Activated CD4-positive, alpha-beta T cell treated with anti-CD3 and anti-CD28 coated beads, Interleukin-2, amount 50 U/mL, for 1 hour (primary cell): Measurements from ENCODE around the gene IQSEC1.

ENCODE experiments used
- DNase-seq: peaks from one replicate; pipeline ENCODE4 v3.0.0-alpha.2; 2020

The IQSEC1 gene

GRCh38 chr3:13073326-13074005, at the start of gene IQSEC1:
Gene IQSEC1 (minus strand): TSS chr3:13073429. CDS start chr3:13073014, 415 bp downstream.
- peak; percentile 64 for DNase-seq

GRCh38 chr3:13122081-13123012, 49.1 kb upstream of the IQSEC1 start:
- no peak for DNase-seq

GRCh38 chr3:13121553-13122001, 48.3 kb upstream of the IQSEC1 start:
- DNase-seq, result no peak

- DNase-seq, result no peak
Observed at GRCh38 chr3:13120928-13121552, 47.8 kb upstream of the IQSEC1 start.

- DNase-seq, result no peak
Observed at GRCh38 chr3:13120289-13120927, 47.2 kb upstream of the IQSEC1 start.

- no peak for DNase-seq
Observed at GRCh38 chr3:13119471-13120220, 46.4 kb upstream of the IQSEC1 start.

GRCh38 chr3:13116426-13116825, 43.2 kb upstream of the IQSEC1 start:
- no peak for DNase-seq

GRCh38 chr3:13115991-13116390, 42.8 kb upstream of the IQSEC1 start:
- DNase-seq, result no peak

GRCh38 chr3:13115576-13115910, 42.3 kb upstream of the IQSEC1 start:
- DNase-seq, result no peak

- DNase-seq, result no peak
Observed at GRCh38 chr3:13114811-13115575, 41.8 kb upstream of the IQSEC1 start.

- no peak for DNase-seq
Observed at GRCh38 chr3:13113346-13114330, 40.4 kb upstream of the IQSEC1 start.

- DNase-seq, result no peak
Observed at GRCh38 chr3:13112521-13113345, 39.5 kb upstream of the IQSEC1 start.

- DNase-seq, result no peak
Observed at GRCh38 chr3:13111873-13112520, 38.8 kb upstream of the IQSEC1 start.

- DNase-seq, result no peak
Observed at GRCh38 chr3:13111173-13111872, 38.1 kb upstream of the IQSEC1 start.

GRCh38 chr3:13110678-13111116, 37.5 kb upstream of the IQSEC1 start:
- DNase-seq, result peak; percentile 15

- DNase-seq, result no peak
Observed at GRCh38 chr3:13109516-13109915, 36.3 kb upstream of the IQSEC1 start.

GRCh38 chr3:13108861-13109260, 35.6 kb upstream of the IQSEC1 start:
- no peak for DNase-seq

GRCh38 chr3:13107661-13108060, 34.4 kb upstream of the IQSEC1 start:
- no peak for DNase-seq
